ACC112 (cell line): ENCODE measurements around the gene OR9G4.

Experiments used
- H2AFZ ChIP-seq: fragments of 200-600 bp; sonication (generic); one replicate; pipeline ENCODE4 v1.6.0; 2017; ENCODE audit warnings: antibody characterized with exemption, low read length; ENCODE audit not compliant: unreplicated experiment
- H3K27ac ChIP-seq: fragments of 200-600 bp; sonication (generic); 2 replicates; pipeline ENCODE4 v1.5.1; 2014; ENCODE audit warnings: low read depth, mild to moderate bottlenecking, antibody characterized with exemption, low read length, moderate library complexity
- H3K27me3 ChIP-seq: fragments of 200-600 bp; sonication (generic); 2 replicates; pipeline ENCODE4 v1.6.1; 2014; ENCODE audit warnings: mild to moderate bottlenecking, antibody characterized with exemption, low read length, moderate library complexity, mixed read lengths; ENCODE audit not compliant: insufficient read depth
- H3K36me3 ChIP-seq: fragments of 200-600 bp; sonication (generic); 2 replicates; pipeline ENCODE4 v1.6.1; 2016; ENCODE audit warnings: mild to moderate bottlenecking, antibody characterized with exemption, low read length, moderate library complexity, mixed read lengths; ENCODE audit not compliant: insufficient read depth
- H3K4me1 ChIP-seq: fragments of 200-600 bp; sonication (generic); one replicate; pipeline ENCODE4 v1.6.1; 2016; ENCODE audit warnings: low read length, mixed read lengths; ENCODE audit not compliant: insufficient read depth, unreplicated experiment, control insufficient read depth
- H3K4me3 ChIP-seq: fragments of 200-600 bp; sonication (generic); 2 replicates; pipeline ENCODE4 v1.5.1; 2014; ENCODE audit warnings: mild to moderate bottlenecking, low read depth, low read length
- H3K79me2 ChIP-seq: fragments of 200-600 bp; sonication (generic); one replicate; pipeline ENCODE4 v1.6.0; 2016; ENCODE audit warnings: low read length; ENCODE audit not compliant: control insufficient read depth, unreplicated experiment, insufficient read depth

The OR9G4 gene

DNA sequence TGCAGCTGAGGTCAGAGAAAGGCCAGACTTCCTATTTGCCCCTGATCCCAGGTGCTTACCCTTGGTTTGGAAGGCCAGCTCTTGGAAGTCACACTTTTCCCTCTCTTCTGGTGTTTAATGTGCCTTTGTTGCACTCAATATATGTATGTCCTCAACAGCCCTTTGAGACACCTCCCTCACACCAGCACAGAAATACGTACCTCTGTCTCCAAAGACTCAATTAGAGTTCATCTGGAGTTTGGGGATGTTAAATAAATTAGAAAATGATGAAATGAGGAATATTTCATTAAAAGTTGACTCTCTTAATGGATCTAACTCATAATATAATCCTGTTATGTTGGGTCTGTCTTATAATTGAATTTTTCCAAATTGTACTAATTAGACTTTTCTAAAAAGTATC is at the start of gene OR9G4:
Gene OR9G4, minus strand, starts transcription at position 101 of the 400 bp plus-strand sequence. CDS start 4,931 bp downstream, outside the sequence.
- Histone ChIP-seq H3K79me2 (no peaks in the 10 kb centered on the region), H3K27ac (no peak within 1 kb of the TSS), H2AFZ (no peak within 1 kb of the TSS), H3K36me3 (no peaks in the 10 kb centered on the region), H3K27me3 (no peaks in the 10 kb centered on the region), H3K4me1 (no peaks in the 10 kb centered on the region), H3K4me3 (no peak within 1 kb of the TSS)

DNA sequence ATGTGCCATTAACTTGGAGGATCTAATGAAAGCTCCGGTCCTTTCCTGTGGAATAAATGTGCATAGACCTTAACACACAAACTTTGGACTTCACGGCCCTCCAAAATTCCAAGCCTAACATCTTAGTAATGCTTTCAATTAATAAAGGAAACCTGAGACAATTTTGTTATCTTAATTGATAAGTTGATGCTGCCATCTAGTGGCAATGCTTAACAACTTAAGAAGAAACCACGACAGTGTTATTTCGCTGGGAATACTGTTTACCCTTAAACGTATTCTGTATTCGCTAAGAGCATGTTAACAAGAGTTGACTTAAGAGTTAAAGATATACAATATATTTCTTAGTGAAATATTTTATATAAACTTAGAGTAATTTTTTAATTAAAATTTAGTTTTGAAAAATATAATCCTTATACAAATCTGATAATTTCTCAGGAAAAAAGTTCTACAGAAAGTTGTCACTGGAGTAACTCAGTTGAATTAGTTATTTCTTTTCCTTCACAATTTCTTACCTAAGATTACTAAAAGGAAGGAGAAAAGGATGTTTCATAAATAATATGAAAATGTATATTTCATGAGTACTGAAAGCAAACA is 35.0 kb upstream of the OR9G4 start:
- H3K79me2 ChIP-seq, result no peaks in the 10 kb centered on the region
- H3K27me3 ChIP-seq, result no peaks in the 10 kb centered on the region
- H2AFZ ChIP-seq, result no peak overlapping the region
- no peaks in the 10 kb centered on the region for H3K36me3 ChIP-seq
- H3K4me3 ChIP-seq, result no peak overlapping the region
- no peak overlapping the region for H3K27ac ChIP-seq
- no peaks in the 10 kb centered on the region for H3K4me1 ChIP-seq

DNA sequence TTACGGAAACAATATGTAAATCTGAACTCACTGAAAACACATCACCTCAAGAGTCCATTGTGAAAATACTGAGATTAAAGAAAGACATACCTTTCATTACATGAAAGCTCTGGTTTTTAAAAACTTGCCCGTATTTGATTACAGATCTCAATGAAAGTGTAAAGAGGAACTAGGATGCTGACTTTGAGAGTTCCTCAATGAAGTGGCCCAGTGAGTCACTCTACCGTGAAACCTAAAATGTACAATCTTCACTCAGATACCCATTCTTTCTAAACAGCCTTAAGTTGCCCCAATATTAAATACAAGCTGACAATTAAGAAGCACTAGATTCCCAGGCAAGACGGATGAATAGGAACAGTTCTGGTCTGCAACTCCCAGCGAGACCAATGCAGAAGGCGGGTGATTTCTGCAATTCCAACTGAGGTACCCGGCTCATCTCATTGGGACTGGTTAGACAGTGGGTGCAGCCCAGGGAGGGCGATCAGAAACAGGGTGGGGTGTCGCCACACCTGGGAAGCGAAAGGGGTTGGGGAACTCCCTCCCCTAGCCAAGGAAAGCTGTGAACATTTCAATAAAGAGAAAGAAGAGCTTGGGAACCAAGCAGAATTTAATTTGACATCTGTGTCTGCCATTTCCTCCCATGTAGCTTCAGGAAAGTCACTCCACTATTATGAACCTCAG is 33.8 kb upstream of the OR9G4 start:
- H3K79me2 ChIP-seq, result no peaks in the 10 kb centered on the region
- no peaks in the 10 kb centered on the region for H3K4me1 ChIP-seq
- no peak overlapping the region for H3K27ac ChIP-seq
- no peak overlapping the region for H3K4me3 ChIP-seq
- H3K27me3 ChIP-seq, result no peaks in the 10 kb centered on the region
- no peak overlapping the region for H2AFZ ChIP-seq
- H3K36me3 ChIP-seq, result no peaks in the 10 kb centered on the region

DNA sequence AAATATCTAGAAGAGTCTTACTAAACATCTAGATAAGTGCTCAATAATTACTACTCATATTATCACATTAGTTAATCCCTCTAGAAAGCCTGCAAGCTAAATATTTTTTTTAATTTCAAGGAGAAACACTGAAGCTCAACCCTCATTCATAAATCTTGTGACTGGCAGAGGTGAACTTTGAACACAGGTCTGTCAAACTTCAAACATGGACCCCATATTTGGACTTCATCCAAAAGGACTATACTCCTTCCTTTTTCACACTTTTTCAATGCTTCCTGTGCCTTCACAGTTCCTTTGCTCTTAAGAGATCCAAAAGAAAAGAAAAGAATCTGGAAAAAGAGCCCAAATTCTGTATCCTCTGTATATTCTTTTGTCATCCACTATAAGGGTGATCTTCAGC is 28.3 kb upstream of the OR9G4 start:
- no peak overlapping the region for H3K4me3 ChIP-seq
- H3K79me2 ChIP-seq, result no peaks in the 10 kb centered on the region
- no peak overlapping the region for H3K27ac ChIP-seq
- no peaks in the 10 kb centered on the region for H3K36me3 ChIP-seq
- no peaks in the 10 kb centered on the region for H3K27me3 ChIP-seq
- H2AFZ ChIP-seq, result no peak overlapping the region
- H3K4me1 ChIP-seq, result no peaks in the 10 kb centered on the region

DNA sequence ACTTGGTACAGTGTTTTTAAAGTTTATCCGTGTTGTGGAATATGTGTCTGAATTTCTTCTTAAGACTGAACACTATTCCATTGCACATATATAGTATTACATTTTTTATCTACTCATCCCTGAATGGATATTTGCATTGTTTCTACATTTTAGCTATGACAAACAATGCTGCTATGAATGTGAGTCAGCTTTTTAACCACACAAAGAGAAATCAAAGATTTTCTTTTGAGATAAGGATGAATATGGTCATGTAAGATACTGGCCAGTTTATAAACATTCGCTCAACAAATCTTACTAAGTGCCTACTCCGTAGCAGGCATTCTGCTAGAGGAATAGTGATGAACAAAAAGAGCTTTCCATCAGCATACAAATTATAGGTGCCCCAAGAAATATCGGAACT is 16.5 kb upstream of the OR9G4 start:
- H2AFZ ChIP-seq, result no peak overlapping the region
- no peaks in the 10 kb centered on the region for H3K27me3 ChIP-seq
- no peak overlapping the region for H3K4me3 ChIP-seq
- no peaks in the 10 kb centered on the region for H3K4me1 ChIP-seq
- no peak overlapping the region for H3K27ac ChIP-seq
- H3K36me3 ChIP-seq, result no peaks in the 10 kb centered on the region
- H3K79me2 ChIP-seq, result no peaks in the 10 kb centered on the region

DNA sequence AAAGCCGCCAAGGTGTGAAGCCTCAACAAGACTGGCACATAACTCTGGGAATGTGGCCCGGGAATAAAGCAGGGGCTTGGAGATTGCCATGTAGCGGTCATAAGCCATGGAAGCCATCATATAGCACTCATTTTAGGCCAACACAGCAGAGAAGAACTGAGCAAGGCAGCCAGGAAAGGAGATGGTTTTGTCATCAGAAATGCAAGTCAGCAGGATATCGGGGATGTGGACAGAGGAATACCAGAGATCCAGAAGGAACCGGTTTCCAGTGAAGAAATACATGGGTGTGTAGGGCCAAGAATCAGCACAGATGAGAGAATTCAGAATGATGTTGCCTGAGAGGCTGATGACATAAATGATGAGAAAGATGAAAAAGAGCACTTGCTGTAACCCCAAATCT is 3.0 kb upstream of the OR9G4 start:
- Histone ChIP-seq H3K4me3 (no peak overlapping the region), H3K4me1 (no peaks in the 10 kb centered on the region), H2AFZ (no peak overlapping the region), H3K36me3 (no peaks in the 10 kb centered on the region), H3K27me3 (no peaks in the 10 kb centered on the region), H3K79me2 (no peaks in the 10 kb centered on the region), H3K27ac (no peak overlapping the region)

DNA sequence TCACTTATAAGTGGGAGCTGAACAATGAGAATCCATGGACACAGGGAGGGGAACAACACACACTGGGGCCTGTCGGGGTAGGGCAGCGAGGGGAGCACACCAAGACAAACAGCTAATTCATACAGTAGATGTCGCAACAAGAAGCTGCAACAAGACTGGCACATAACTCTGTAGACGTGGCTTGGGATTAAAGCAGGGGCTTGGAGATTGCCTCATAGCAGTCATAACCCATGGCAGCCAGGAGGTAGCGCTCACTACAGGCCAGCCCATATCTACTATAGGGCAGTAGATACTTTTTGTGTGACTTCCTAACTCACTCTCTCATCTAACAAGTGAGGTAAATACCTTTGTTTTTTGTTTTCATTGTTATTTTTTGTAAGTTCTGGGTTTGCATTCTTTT is 1.7 kb upstream of the OR9G4 start:
- Histone ChIP-seq H3K27me3 (no peaks in the 10 kb centered on the region), H3K4me1 (no peaks in the 10 kb centered on the region), H3K79me2 (no peaks in the 10 kb centered on the region), H2AFZ (no peak overlapping the region), H3K27ac (no peak overlapping the region), H3K36me3 (no peaks in the 10 kb centered on the region), H3K4me3 (no peak overlapping the region)

DNA sequence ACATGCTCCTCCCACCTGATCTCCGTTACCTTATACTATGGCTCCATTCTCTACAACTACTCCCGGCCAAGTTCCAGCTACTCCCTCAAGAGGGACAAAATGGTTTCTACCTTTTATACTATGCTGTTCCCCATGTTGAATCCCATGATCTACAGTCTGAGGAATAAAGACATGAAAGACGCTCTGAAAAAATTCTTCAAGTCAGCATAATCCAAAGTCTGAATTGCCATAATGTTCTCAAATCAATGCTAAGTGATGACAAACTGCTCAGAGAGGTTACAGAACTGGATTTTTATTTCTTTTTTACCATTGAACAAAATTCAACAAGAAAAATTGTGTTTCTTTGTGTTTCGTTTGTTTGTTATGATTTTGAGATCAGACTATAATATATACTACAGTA is 7.6 kb downstream of the OR9G4 start:
- Histone ChIP-seq H3K36me3 (no peaks in the 10 kb centered on the region), H3K79me2 (no peaks in the 10 kb centered on the region), H3K27ac (no peak overlapping the region), H3K4me3 (no peak overlapping the region), H3K4me1 (no peaks in the 10 kb centered on the region), H2AFZ (no peak overlapping the region), H3K27me3 (no peaks in the 10 kb centered on the region)

DNA sequence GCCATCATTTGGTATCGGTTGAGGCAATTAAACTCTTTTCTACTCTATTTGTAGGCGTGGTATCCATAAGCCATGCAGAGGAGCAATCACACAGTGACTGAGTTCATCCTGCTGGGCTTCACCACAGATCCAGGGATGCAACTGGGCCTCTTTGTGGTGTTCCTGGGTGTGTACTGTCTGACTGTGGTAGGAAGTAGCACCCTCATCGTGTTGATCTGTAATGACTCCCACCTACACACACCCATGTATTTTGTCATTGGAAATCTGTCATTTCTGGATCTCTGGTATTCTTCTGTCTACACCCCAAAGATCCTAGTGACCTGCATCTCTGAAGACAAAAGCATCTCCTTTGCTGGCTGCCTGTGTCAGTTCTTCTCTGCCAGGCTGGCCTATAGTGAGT is 8.4 kb downstream of the OR9G4 start:
- H3K27me3 ChIP-seq, result no peaks in the 10 kb centered on the region
- H3K36me3 ChIP-seq, result no peaks in the 10 kb centered on the region
- H2AFZ ChIP-seq, result no peak overlapping the region
- no peaks in the 10 kb centered on the region for H3K4me1 ChIP-seq
- no peak overlapping the region for H3K27ac ChIP-seq
- H3K4me3 ChIP-seq, result no peak overlapping the region
- no peaks in the 10 kb centered on the region for H3K79me2 ChIP-seq

DNA sequence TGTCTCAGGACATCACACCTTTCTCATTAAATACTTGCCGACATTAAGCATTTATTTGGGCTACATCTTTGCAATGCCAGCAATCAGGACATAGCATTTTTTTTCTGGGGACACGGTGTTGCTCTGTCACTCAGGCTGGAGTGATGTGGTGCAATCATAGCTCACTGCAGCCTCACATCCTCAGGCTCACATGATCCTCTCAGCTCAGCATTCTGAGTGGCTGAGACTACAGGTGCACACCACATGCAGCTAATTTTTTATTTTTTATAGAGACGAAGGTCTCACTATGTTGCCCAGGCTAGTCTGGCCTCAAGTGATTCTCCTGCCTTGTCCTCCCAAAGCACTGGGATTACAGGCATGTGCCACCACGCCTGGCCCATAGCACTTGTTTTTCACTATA is 28.0 kb downstream of the OR9G4 start:
- H3K27me3 ChIP-seq, result no peaks in the 10 kb centered on the region
- H2AFZ ChIP-seq, result no peak overlapping the region
- no peaks in the 10 kb centered on the region for H3K4me1 ChIP-seq
- no peak overlapping the region for H3K27ac ChIP-seq
- no peak overlapping the region for H3K4me3 ChIP-seq
- no peaks in the 10 kb centered on the region for H3K79me2 ChIP-seq
- H3K36me3 ChIP-seq, result no peaks in the 10 kb centered on the region

DNA sequence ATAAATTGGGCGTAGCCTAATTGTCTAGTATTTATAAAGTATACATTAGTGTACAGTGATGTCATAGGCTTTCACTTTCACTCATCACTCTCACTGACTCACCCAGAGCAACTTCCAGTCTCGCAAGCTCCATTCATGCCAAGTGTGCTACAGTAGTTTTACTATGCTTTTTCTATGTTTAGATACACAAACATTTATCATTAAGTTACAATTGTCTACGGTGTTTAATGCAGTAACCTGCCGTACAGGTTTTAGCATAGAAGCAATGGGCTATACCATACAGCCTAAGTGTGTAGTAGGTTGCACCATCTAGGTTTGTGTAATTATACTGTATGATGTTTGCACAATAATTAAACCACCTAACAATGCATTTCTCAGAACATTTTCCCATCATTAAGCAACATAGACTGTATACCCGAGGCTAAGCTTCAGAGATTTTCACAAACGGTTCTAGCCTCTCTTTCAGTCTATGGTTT is 32.1 kb downstream of the OR9G4 start:
- Histone ChIP-seq H2AFZ (no peak overlapping the region), H3K27ac (no peak overlapping the region), H3K4me3 (no peak overlapping the region), H3K4me1 (no peaks in the 10 kb centered on the region), H3K79me2 (no peaks in the 10 kb centered on the region), H3K27me3 (no peaks in the 10 kb centered on the region), H3K36me3 (no peaks in the 10 kb centered on the region)
